ENCODE data around the gene H1-8.

Gene H1-8

DNA sequence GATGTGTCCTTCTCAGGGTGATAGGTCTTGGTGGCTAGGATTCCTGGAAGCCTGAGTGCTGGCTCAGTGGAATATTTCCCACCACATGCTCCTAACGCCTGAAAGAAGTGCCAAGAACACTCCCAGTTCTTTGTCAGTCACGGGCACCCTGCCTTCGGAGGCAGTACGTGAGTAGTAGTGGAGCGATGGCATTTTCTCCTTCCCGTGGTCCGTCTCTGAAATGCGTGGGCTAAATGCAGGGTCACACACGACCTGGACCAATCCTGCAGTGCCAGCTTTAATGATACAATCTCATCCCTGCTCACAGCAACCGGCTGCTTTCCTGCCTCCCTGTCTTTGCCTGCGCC lies 14.5 kb downstream of the H1-8 start:
- DNase-seq = no peak

DNA sequence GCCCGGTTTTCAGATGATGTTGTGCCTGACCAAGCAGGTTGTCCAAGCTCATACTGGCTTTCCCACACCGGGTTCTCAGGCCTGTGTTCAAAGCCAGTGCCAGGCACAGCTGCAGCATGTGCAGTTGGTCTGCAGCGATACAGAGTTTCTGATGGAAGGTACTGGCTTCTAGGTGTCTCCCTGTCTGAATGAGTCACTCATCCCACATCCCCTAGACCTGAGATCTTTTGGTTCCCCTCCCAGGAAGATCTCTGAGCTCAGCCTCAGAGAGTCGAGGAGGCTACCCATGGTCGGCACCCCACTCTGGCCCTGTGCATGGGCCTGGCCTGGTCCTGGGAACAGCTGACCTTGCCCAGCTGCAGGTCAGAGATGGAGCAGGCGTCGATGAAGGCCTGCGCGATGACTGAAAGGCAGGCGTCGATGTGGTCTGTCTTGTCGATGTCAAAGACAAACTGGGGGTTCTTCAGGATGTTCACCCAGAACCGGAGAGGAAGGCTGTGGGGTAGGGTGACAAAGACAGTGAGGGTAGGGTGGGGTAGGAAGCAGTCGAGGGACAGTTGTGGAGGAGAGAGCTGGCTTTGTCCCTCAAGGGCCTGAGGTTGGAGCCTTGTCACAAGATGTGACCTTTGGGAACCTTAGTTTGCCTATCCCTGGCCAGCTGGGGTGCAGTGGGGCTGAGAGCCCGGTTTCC lies 15.3 kb downstream of the H1-8 start:
- DNase-seq = no peak

DNA sequence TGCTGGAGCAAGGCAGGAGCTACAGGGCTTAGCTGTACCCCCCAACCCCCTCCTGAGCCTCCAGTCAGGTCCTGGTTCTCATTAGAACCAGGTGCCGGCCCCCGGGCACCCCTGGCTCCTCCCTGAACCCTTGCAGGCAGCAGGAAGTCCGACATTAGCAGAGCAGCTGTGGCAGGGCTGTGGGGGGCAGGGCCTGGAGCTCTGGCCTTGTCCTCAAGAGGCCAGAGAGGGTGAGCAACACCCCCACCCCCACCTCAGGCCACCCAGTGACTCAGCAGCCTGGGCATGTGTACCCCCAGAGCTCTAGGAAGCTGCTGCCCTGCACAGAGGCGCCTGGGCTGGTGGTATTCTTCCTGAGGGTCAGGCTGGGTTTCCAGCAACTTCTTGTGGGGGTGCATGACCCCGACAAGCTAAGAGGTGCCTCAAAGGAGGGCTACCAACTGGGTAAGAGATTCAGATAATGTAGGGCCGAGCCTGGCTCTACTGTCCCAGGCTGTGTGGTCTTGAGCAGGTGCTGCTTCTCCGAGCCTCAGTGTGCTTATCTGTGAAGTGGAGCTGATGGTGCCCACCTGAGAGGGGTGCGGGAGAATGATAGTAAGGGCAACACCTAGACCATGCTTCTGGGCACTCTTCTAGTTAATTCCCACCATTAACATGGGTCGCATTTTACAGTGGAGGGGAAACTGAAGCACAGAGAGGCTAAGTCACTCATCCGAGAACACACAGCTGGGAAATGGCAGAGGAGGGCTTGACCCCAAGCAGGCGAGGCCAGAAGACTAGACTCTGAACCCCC lies 16.0 kb downstream of the H1-8 start:
- DNase-seq = no peak

DNA sequence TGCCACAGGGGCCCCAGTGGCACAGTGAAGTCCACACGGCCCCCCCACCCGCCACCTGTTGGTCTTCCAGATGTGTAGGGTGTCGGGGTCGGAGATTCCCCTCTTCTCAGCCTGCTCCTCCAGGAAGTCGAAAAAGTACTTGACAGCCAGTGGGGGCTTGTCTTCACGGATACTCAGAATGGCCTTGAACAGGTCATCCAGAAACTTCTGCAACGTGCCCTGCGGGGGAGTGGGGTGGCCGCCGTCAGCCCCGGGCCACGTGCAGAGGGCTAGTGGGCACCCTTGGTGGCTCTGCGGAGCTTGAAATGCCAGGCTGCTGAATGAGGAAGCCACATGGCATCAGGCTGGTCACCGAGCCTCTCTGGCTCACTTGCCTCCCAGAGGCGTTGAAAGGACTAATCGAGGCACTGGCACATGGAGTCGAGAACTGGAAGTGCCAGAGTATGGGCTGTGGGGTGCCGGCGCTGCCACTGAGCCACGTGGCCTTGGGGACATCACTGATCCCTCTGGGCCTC lies 16.6 kb downstream of the H1-8 start:
- no peak for DNase-seq

DNA sequence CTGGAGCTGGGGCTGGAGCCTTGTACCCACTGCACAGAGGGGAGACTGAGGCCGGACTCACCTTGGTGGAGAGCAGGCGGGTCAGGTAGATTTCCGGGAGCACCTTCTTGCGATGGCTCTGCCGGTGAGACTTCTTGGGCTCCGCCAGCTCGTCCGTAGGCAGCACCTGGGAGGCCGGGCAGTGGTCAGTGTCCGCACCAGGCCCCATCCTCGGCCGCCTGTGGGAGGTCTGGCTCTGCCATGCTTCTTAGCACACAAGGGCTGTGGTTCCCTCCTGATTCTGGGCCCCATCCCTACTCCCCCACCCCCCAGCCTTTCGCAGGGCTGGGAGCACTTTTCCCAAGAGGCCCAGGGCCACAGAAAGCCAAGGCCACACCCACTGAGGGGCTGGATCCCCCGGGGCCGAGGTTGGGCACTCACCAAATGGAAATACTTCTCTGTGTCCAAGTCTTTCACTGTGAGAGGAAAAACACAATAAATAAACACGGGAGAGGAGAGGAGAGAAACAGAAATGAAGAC lies 17.4 kb downstream of the H1-8 start:
- no peak for DNase-seq

- DNase-seq = no peak
Measured at GRCh38 chr3:129560911-129561594, 18.1 kb downstream of the H1-8 start.

- DNase-seq = no peak
Measured at GRCh38 chr3:129561619-129562248, 18.8 kb downstream of the H1-8 start.

GRCh38 chr3:129562803-129563202 lies 19.8 kb downstream of the H1-8 start:
- no peak for DNase-seq

DNA sequence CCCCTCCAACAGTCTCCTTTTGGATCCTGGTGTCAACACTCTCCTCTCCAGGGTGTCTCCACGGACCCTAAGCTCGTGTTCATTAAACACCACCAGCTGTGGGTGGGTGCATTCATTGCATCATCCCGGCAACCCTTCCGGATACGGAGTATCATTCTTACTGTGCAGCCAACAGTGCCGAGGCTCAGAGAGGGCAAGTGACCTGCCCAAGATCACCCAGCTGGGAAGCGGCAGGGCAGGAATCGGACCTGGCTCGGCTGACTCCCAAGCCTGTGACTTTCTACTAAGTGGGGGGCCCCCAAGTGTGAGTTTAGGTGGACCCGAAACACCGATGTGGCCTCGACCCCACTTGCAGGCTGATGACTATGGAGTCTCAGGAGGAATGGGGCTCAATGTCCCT lies 20.4 kb downstream of the H1-8 start:
- no peak for DNase-seq

DNA sequence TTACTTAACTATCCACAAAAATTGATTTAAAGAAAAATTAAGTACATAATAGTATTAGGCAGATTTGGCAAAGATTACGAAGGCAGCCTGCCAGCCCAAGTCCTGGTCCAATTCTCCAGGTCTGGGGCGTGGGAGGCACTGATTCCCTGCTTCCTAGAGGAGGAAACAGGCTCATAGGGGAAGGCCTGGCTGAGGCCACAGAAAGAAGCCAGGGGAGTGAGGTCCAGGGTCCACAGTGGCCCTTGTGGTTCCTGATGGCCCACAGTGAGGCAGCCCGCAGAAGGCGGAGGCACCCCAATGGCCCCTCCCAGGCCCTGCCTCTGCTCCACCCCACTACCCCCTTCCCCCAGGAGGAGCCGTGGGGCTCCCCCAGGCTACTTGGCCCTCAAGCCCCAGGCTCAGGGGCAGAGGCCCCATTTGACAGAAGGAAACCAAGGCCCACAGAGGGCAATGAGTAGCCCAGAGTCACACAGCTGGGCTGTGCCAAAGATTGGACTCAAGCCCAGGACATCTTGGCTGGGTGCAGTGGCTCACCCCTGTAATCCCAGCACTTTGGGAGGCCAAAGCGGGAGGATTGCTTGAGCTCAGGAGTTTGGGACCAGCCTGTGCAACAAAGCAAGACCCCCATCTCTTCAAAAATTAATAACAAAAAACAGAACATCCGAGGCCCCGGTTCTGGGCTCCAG lies 21.0 kb downstream of the H1-8 start:
- no peak for DNase-seq

- no peak for DNase-seq
Measured at GRCh38 chr3:129564981-129565644, 22.1 kb downstream of the H1-8 start.

- DNase-seq = no peak
Measured at GRCh38 chr3:129565902-129566301, 22.9 kb downstream of the H1-8 start.

DNA sequence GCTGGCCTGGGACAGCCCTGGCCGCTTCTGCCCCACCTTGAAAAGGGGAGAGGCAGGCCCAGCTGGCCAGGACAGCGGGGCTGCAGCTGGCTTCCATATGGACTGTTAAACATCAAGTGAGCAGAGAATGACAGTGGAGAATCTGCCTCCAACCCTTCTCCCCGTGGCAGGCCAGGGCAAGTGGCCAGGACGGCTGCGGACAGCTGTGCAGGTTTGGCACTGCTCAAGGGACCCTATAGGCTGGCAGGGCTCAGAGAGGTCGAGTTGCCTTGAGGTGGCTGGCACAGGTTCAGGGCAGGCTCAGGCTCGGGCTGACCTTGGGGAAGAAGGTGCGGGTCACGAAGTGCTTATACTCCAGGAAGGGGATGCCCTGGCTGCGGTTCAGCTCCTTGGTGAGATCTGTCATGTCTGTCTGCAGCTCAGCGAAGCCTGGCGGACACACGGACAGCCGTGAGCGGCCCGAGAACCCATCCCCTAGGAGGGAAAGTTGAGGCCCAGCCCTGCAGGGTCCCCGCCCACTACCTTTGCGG lies 24.3 kb downstream of the H1-8 start:
- no peak for DNase-seq

- DNase-seq = no peak
Measured at GRCh38 chr3:129567939-129568338, 25.0 kb downstream of the H1-8 start.

GRCh38 chr3:129569856-129570255 lies 26.9 kb downstream of the H1-8 start:
- no peak for DNase-seq

DNA sequence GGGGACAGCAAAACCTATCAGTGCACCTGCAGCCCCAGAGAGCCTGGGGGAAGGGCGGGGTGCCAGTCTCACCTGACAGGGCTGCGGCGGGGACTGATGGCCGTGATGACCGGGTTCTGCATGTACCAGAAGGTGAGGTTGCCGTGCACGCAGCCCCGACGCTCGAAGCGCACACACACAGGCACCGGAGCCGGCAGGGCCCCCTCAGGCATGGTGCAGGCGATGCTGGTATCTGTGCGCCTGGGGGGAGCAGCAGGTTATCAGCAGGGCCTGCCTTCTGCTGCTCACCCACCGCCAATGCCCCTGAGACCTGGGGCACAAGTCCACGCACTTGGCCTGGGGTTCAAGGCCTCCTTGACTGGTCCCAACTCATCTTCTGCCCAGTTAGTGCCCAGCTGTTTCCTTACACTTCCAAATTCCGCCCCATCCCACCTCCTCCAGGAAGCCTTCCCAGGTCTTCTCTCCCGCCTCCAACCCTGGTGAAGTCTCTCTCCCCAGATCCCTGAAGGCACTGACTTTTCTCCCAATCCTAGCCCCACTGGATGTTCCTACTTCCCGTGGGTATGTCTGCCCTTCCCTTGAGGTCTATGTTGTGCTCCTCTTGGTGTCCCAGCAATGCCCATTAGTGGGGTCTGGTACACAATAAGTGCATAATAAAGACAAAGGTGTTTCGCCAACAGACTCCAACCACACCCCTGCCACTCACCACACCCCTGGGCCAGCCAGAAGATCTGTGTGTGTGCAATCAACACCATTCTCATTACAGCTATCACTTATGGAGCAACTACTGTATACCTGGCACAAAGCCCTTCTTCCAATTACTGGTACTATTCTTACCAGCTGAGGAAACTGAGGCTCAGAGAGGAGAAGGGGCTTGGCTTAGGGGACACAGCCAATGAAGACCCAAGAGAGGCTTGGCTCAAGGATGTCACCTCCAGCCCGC lies 28.9 kb downstream of the H1-8 start:
- no peak for DNase-seq

DNA sequence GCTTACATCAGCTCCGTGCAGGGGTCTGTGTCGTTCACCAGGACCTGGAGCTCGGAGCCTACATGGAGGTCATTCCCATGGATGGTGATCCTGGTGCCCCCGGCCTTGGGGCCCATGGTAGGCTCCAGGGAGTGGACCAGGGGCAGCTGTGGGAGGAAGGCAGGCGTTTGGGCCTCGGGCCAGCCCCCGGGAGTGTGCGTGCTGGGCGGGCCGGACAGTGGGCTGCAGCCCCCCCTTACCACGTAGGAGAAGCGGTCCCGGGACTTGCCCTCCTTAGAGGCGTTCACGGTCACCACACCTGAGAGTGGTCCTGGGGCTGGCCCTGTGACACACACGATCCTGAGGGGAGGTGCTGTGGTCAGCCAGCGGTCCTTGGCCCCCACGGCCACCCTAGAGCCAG lies 29.6 kb downstream of the H1-8 start:
- DNase-seq = no peak

DNA sequence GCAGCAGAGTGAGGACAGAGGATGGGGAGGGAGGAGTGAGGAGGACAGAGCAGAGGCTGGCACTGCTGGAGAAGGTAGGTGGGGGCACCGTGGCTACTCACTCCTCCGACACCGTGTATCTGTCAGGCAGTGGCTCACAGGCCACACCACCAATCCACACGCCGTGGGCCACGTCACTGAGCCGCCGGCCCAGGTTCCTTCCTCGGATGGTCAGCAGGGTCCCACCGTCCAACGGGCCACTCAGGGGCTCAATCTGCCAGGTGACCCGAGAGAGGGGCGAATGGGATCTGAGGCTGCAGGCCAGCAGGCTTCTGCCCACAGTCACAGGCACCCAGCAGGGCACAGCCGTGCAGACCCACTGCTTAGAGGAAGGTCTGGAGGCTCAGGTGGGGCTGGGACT lies 30.5 kb downstream of the H1-8 start:
- no peak for DNase-seq

DNA sequence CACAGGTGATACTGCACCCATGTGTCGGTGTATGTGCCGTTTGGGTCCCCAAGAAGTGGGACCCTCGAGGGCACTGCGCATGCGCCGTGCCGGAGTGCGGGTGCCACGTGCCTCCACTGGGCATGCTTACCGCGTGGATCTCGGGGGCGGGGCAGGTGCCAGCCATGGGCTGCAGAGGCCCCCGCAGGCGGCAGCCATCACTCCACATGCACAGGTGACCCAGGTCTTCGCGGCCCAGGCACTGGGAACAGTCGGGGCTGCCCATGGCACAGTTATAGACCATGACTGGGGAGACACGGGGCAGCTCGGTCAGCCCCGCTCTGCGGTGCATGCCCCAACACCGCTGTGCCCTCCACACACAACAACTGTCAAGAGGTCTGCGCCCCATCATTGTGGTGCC lies 31.2 kb downstream of the H1-8 start:
- DNase-seq = no peak

- DNase-seq = no peak
Measured at GRCh38 chr3:129575233-129575996, 32.4 kb downstream of the H1-8 start.

All from activated CD4-positive, CD25-positive, alpha-beta regulatory T cell treated with anti-CD3 and anti-CD28 coated beads, Interleukin-2, amount 50 U/mL, for 72 hours (primary cell).